Fibroblast of lung (primary cell): Measurements from ENCODE around the gene LCN1. TPM values are rescaled to one million over a fixed set of nuclear protein-coding genes. Genes with fewer than 3 reads are reported as not detected.

ENCODE experiments used
- DNase-seq, 2 donors: peaks; one replicate each; pipeline versions ENCODE4 v3.0.0 to v3.0.0-alpha.2; 2010; ENCODE audit warnings: low read depth in 2 of 2
- H2AFZ ChIP-seq: 2 replicates; pipeline ENCODE4 v1.5.1; 2012; ENCODE audit warnings: low read length, control low read depth, inconsistent platforms
- H3K27ac ChIP-seq: 2 replicates; pipeline ENCODE4 v1.5.1; 2011; ENCODE audit warnings: low read length, control low read depth; ENCODE audit not compliant: insufficient read depth
- H3K27me3 ChIP-seq: 2 replicates; pipeline ENCODE4 v1.5.1; 2011; ENCODE audit warnings: mild to moderate bottlenecking, low read length; ENCODE audit not compliant: control insufficient read depth, insufficient read depth
- H3K36me3 ChIP-seq: 2 replicates; pipeline ENCODE4 v1.5.1; 2011; ENCODE audit warnings: low read length; ENCODE audit not compliant: control insufficient read depth, insufficient read depth
- H3K4me1 ChIP-seq: 2 replicates; pipeline ENCODE4 v1.5.1; 2011; ENCODE audit warnings: low read length; ENCODE audit not compliant: control insufficient read depth, insufficient read depth; ENCODE audit errors: extremely low read depth
- H3K4me2 ChIP-seq: 2 replicates; pipeline ENCODE4 v1.5.1; 2011; ENCODE audit warnings: low read length, control low read depth; ENCODE audit not compliant: insufficient read depth; ENCODE audit errors: extremely low read depth
- H3K4me3 ChIP-seq, 4 experiments: fragments of 200-600 bp in 1 of 4; sonication (generic) in 1 of 4; replicated peaks in 1 of 4; 2 replicates each; pipeline ENCODE4 v1.5.1; 2011 to 2016; ENCODE audit warnings: low read length in 4 of 4, low read depth in 3 of 4, mild to moderate bottlenecking in 3 of 4, control low read depth in 2 of 4, inconsistent platforms in 1 of 4, mixed read lengths in 1 of 4; ENCODE audit not compliant: insufficient read depth in 1 of 4; ENCODE audit errors: control extremely low read depth in 1 of 4
- H3K79me2 ChIP-seq: 2 replicates; pipeline ENCODE4 v1.5.1; 2012; ENCODE audit warnings: mild to moderate bottlenecking, low read length, inconsistent platforms; ENCODE audit not compliant: control insufficient read depth, insufficient read depth
- H3K9ac ChIP-seq: 2 replicates; pipeline ENCODE4 v1.5.1; 2011; ENCODE audit warnings: mild to moderate bottlenecking, low read length, control low read depth; ENCODE audit not compliant: insufficient read depth
- H3K9me3 ChIP-seq: 2 replicates; pipeline ENCODE4 v1.5.1; 2012; ENCODE audit warnings: low read depth, low read length; ENCODE audit not compliant: control insufficient read depth, insufficient read depth
- H4K20me1 ChIP-seq: 2 replicates; pipeline ENCODE4 v1.5.1; 2011; ENCODE audit warnings: low read length; ENCODE audit not compliant: control insufficient read depth, insufficient read depth; ENCODE audit errors: extremely low read depth
- EZH2 ChIP-seq: IDR thresholded peaks from 2 replicates; pipeline ENCODE4 v1.5.1; 2012; ENCODE audit warnings: low read length, control low read depth, mild to moderate bottlenecking; ENCODE audit errors: missing control alignments
- polyA plus RNA-seq, 2 donors: library from polyadenylated mRNA; depleted of rRNA in 1 of 2; stranded (reverse) in 1 of 2; unstranded in 1 of 2; fragments of >200 nt; gene quantifications; 2 replicates each; pipeline ENCODE4 v1.2.1, GENCODE V29; 2011 to 2012; ENCODE audit warnings: missing spikeins in 1 of 2
- total RNA-seq: library from RNA; depleted of rRNA; stranded (reverse); fragments of >200 nt; gene quantifications from 2 replicates; pipeline ENCODE4 v1.2.1, GENCODE V29; 2014
- TF ChIP-seq, protein P1 (sequence below), 2 donors: IDR thresholded peaks in 1 of 2; conservative IDR thresholded peaks in 1 of 2; 1 replicate in 1 of 2; 2 replicates in 1 of 2; pipeline ENCODE4 v1.5.1; 2011 to 2012; ENCODE audit warnings: low read length in 2 of 2, control low read depth in 1 of 2, inconsistent platforms in 1 of 2, low read depth in 1 of 2, mild to moderate bottlenecking in 1 of 2

The LCN1 gene
- total and polyA plus RNA-seq, 2 donors (not counting 1 experiment from before 2014, with no cell fraction given) = not detected

DNA sequence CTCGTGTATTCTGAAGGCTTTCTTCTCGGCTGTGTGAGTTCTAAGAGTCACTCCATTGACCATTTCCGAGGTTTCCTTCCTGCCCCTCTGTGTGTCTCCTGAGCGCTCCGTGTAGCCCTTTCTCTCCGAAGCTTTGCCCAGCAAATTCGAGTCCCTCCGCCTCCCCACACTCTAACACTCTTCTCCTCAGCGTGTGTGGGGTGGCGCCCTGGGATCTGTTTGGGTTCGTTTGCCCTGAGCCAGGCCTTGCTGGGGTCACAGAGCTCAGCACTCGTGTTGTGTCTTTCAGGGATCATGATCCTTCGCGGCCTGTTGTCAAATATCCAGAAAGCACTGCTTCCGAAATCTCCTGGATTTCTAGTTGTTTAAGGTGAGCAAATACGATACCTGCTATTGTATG, 34.7 kb downstream of the LCN1 start:
- DNase-seq = no peak
- Histone ChIP-seq H2AFZ (no peak overlapping the region), H3K4me1 (no peaks in the 10 kb centered on the region), H4K20me1 (no peaks in the 10 kb centered on the region), H3K9me3 (no peaks in the 10 kb centered on the region), H3K36me3 (no peaks in the 10 kb centered on the region), H3K9ac (no peak overlapping the region), H3K27me3 (no peaks in the 10 kb centered on the region), H3K79me2 (no peaks in the 10 kb centered on the region), H3K4me3 (no peak overlapping the region), H3K27ac (no peak overlapping the region), H3K4me2 (no peak overlapping the region)
- no peak for TF ChIP-seq EZH2

DNA sequence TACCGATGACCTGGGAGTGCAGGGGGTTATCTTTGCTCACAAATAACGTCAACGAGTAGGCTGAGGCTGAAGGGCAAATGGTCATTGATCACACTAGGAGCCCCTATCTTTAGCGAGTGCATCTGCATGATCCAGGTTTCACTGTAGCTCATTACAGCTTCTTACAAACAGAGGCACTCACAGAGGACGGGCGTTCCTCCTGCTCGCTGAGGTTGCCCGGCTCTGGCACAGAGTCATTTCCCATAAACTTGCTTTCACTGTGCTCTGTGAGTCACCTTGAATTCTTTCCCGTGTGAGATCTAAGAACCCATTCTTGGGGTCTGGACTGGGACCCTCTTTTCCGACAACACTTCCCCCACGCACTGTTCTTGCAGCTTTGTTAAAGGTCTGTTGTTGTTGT, 38.4 kb downstream of the LCN1 start:
- Histone ChIP-seq H3K4me1 (no peaks in the 10 kb centered on the region), H3K27me3 (no peaks in the 10 kb centered on the region), H3K27ac (no peak overlapping the region), H3K79me2 (no peaks in the 10 kb centered on the region), H2AFZ (no peak overlapping the region), H3K9ac (no peak overlapping the region), H4K20me1 (no peaks in the 10 kb centered on the region), H3K36me3 (no peaks in the 10 kb centered on the region), H3K9me3 (no peaks in the 10 kb centered on the region), H3K4me2 (no peak overlapping the region), H3K4me3 (no peak overlapping the region)
- TF ChIP-seq, protein P1, sequence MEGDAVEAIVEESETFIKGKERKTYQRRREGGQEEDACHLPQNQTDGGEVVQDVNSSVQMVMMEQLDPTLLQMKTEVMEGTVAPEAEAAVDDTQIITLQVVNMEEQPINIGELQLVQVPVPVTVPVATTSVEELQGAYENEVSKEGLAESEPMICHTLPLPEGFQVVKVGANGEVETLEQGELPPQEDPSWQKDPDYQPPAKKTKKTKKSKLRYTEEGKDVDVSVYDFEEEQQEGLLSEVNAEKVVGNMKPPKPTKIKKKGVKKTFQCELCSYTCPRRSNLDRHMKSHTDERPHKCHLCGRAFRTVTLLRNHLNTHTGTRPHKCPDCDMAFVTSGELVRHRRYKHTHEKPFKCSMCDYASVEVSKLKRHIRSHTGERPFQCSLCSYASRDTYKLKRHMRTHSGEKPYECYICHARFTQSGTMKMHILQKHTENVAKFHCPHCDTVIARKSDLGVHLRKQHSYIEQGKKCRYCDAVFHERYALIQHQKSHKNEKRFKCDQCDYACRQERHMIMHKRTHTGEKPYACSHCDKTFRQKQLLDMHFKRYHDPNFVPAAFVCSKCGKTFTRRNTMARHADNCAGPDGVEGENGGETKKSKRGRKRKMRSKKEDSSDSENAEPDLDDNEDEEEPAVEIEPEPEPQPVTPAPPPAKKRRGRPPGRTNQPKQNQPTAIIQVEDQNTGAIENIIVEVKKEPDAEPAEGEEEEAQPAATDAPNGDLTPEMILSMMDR (conservative IDR thresholded peaks at IDR 0.05 in 1 of 2, IDR thresholded peaks at IDR 0.05 in 1 of 2; ENCODE audit: low read depth in 1 of 2, low read length in 2 of 2) = no peak
- TF ChIP-seq EZH2 = no peak
- DNase-seq = no peak

DNA sequence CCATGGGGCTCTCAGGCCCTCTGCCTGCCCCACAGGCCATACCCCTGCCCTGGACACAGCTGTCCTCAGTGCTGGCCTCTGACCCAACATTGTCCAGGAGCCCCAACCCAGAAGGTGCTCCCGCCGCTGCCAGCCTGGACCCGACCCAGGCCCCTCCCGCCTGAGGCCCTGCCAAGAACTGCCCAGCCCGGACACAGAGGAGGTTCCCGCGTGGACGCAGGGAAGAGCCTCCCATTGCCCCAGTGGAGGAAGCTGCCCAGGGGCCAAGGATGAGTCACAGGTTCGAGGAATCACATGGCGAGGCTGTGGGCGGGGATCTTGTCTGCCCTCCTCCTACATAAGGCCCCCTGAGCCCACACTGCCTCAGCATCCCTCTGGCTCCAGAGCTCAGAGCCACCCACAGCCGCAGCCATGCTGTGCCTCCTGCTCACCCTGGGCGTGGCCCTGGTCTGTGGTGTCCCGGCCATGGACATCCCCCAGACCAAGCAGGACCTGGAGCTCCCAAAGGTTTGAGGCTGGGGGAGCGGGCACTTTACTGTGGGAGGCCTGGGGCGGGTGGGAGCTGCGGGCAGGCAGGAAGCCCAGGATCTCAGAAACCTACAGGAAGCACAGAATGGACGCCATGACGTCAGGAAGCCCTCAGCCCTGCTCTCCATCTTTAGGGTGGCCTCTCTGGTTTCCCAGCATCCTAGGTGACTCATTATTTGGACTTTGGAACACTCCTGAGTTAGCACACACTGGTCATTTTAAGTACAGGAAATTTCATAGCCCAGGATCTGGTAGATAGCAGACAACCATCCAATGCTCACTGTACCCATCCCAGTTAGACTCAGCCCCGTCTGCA, 40.4 kb downstream of the LCN1 start, which contains the start of gene PAEP:
PAEP (plus strand) TSS at position 366 of the 844 bp plus-strand sequence.
- H3K27me3 ChIP-seq = no peaks in the 10 kb centered on the region
- no peaks in the 10 kb centered on the region for H4K20me1 ChIP-seq
- no peaks in the 10 kb centered on the region for H3K36me3 ChIP-seq
- no peak within 1 kb of the TSS for H3K4me2 ChIP-seq
- H3K9ac ChIP-seq = no peak within 1 kb of the TSS
- no peak within 1 kb of the TSS for H3K27ac ChIP-seq
- no peak within 1 kb of the TSS for H2AFZ ChIP-seq
- TF ChIP-seq, protein P1 (conservative IDR thresholded peaks at IDR 0.05 in 1 of 2, IDR thresholded peaks at IDR 0.05 in 1 of 2; ENCODE audit: low read depth in 1 of 2, low read length in 2 of 2) = no peak
- TF ChIP-seq EZH2 = no peak
- H3K4me1 ChIP-seq = no peaks in the 10 kb centered on the region
- H3K79me2 ChIP-seq = no peaks in the 10 kb centered on the region
- no peak for DNase-seq
- H3K4me3 ChIP-seq = no peak within 1 kb of the TSS
- H3K9me3 ChIP-seq = no peaks in the 10 kb centered on the region
